Right lobe of liver (tissue), 6 donors: ENCODE data around the gene IL24. TPM values are rescaled to one million over a fixed set of nuclear protein-coding genes. Genes with fewer than 3 reads are reported as not detected.

Experiments
- ATAC-seq, 4 donors: fragments of 200-7000 bp; cut with Tn5 transposase; one replicate each; pipeline ENCODE4 v1.9.1; 2020; ENCODE audit warnings: mild to moderate bottlenecking in 4 of 4, moderate library complexity in 4 of 4
- DNase-seq, 3 donors: peaks; one replicate each; pipeline ENCODE4 v3.0.0-alpha.2; 2020
- H3K27ac ChIP-seq, 3 donors: fragments of 200-600 bp; one replicate each; pipeline ENCODE4 v1.8.0; 2022
- H3K27me3 ChIP-seq, 2 donors: fragments of 200-600 bp; one replicate each; pipeline ENCODE4 v1.8.0; 2022
- H3K36me3 ChIP-seq, 4 donors: fragments of 200-600 bp; sonication (generic) in 1 of 4; one replicate each; pipeline versions ENCODE4 v1.5.1 to v1.8.0; 2017 to 2022; ENCODE audit warnings: control low read depth in 1 of 4
- H3K4me1 ChIP-seq, 4 donors: fragments of 200-600 bp; sonication (generic) in 1 of 4; one replicate each; pipeline versions ENCODE4 v1.5.1 to v1.8.0; 2017 to 2022; ENCODE audit warnings: control low read depth in 1 of 4
- H3K4me3 ChIP-seq, 3 donors: fragments of 200-600 bp; one replicate each; pipeline ENCODE4 v1.8.0; 2022
- H3K9me3 ChIP-seq, 4 donors: fragments of 200-600 bp; sonication (generic) in 1 of 4; one replicate each; pipeline versions ENCODE4 v1.5.1 to v1.8.0; 2017 to 2022; ENCODE audit warnings: control low read depth in 1 of 4
- CTCF ChIP-seq, 4 donors: fragments of 200-600 bp in 3 of 4; fragments of 450-650 bp in 1 of 4; IDR thresholded peaks; one replicate each; pipeline versions ENCODE4 v1.5.1 to v1.8.0; 2016 to 2022; ENCODE audit warnings: antibody characterized with exemption in 4 of 4, mild to moderate bottlenecking in 2 of 4
- POLR2A ChIP-seq: fragments of 450-650 bp; IDR thresholded peaks from one replicate; pipeline ENCODE4 v1.6.1; 2017; ENCODE audit warnings: antibody characterized with exemption, mild to moderate bottlenecking
- WGBS: methylation state at CpG from one replicate; pipeline ENCODE4 v1.1.6; 2018; ENCODE audit warnings: low coverage, low lambda C conversion rate; ENCODE audit not compliant: insufficient coverage; ENCODE audit errors: missing lambda C conversion rate; 5-methylcytosine and 5-hydroxymethylcytosine counted together
- intact Hi-C, 2 donors: fragments of 100-400 bp; cut with DNase I; formaldehyde crosslinking; loops; one replicate each; pipeline versions ENCODE4 v1.11.2 to v1.14.1; 2022
- total RNA-seq, 6 experiments: library from RNA; depleted of rRNA in 2 of 6; stranded (reverse); fragments of >200 nt in 2 of 6; fragmentation: NEBNext Ultra II Directional in 3 of 6; extraction: Animal tissue kit (Norgen Biotek cat#: 25700) in 3 of 6; gene quantifications; one replicate each; pipeline versions ENCODE4 v1.1.0 to v1.2.4, GENCODE V29; 2016 to 2023
- donor health status: DM: no; HTN: yes; CAD: no.
- donor health status: DM: no; HTN: no; CAD: no.
- donor health status: DM: no; HTN: no; CAD: no.
- donor health status: DM: no; HTN: yes; CAD: no.
- donor health status: DM: no; HTN: yes; CAD: no.

IL24 gene
- total RNA-seq, 6 experiments from 2014 or later, result not detected

- intact Hi-C loops, result loop anchor here (5.0 kb wide), 2 partner anchors 35 to 40 kb away; partner anchors contain the start of gene FCAMR (in 1 of the 2)
- Histone ChIP-seq H3K27ac (no peak overlapping the region), H3K9me3 (no peaks in the 10 kb centered on the region), H3K27me3 (no peaks in the 10 kb centered on the region), H3K36me3 (peaks cover 0 to 5% (median 0%) of the 10 kb centered on the region in 4 donors), H3K4me3 (no peak overlapping the region), H3K4me1 (peaks cover 0 to 12% (median 4%) of the 10 kb centered on the region in 4 donors)
- 64% methylated on average over 4 of the region's 6 CpGs for WGBS
- ATAC-seq, result peak in 1 of 4 donors; percentile 9
- TF ChIP-seq POLR2A (no peak), CTCF (IDR thresholded peaks at IDR 0.05) (no peak)
- no peak for DNase-seq
Measured at GRCh38 chr1:206937425-206937824, 40.2 kb downstream of the IL24 start.

DNA sequence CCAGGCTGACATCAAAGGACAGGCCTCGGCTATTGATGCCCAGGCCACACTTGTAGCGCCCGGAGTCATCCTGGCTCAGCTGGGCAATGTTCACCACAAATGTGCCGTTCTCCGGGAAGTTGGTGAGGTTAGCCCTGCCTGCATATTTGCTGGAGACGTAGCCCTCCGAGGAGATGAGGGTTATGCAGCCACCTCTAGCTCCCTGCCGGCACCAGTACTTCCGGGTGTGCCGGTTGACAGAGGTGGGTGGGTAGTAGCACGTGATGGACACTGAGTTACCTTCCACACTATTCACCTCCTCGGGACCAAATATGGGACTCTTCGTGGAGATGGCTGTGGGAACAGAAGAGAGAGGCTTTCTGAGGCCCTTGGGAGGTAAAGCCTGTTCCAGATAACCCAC is 41.9 kb downstream of the IL24 start:
- H3K4me1 ChIP-seq, result peaks cover 0 to 15% (median 4%) of the 10 kb centered on the region in 4 donors
- intact Hi-C loops, result loop anchor here (5.0 kb wide), 2 partner anchors 33 to 38 kb away; partner anchors contain the start of gene FCAMR (in 1 of the 2)
- H3K27me3 ChIP-seq, result no peaks in the 10 kb centered on the region
- no peaks in the 10 kb centered on the region for H3K9me3 ChIP-seq
- TF ChIP-seq POLR2A (no peak), CTCF (IDR thresholded peaks at IDR 0.05) (no peak)
- ATAC-seq, result no peak
- H3K27ac ChIP-seq, result no peak overlapping the region
- no peak for DNase-seq
- H3K36me3 ChIP-seq, result peaks cover 0 to 5% (median 0%) of the 10 kb centered on the region in 4 donors
- 90% methylated on average over 3 of the region's 13 CpGs for WGBS
- H3K4me3 ChIP-seq, result no peak overlapping the region

DNA sequence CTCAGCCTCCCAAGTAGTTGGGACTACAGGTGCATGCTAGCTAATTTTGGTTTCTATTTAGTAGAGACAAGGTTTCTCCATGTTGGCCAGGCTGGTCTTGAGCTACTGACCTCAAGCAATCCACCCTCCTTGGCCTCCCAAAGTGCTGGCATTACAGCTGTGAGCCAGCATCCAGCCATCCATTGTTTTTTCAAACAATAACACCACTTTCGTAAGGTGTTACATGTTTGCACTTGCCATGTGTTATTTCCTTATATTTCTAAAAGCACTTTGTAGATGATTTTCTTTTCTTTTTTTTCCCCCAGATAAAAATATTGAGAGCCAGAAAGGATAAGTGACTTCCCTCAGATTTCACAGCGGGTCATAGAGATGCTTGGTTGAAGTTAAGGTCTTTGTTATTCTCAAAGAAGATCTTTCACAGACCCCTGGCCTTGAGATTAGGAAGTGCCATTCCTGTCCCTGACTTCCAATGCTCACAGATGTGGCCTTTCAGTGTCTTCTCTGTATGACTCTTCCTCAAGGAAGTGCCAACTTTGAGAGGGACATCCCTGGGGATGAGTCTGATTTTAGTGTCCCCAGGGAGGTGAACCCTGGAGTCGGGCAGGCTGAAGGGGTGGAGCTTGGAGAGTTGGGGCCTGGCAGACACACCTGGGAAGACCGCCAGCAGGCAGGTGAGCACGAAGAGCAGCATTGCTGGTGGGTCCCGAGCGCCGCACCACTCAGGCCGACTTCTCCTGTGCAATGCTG is 42.8 kb downstream of the IL24 start:
- Histone ChIP-seq H3K4me3 (no peak overlapping the region), H3K27ac (no peak overlapping the region), H3K27me3 (no peaks in the 10 kb centered on the region), H3K4me1 (peaks cover 0 to 22% (median 4%) of the 10 kb centered on the region in 4 donors), H3K9me3 (no peaks in the 10 kb centered on the region), H3K36me3 (peaks cover 0 to 5% (median 0%) of the 10 kb centered on the region in 4 donors)
- WGBS, result 69% methylated on average over 5 of the region's 9 CpGs
- ATAC-seq (no peak), DNase-seq (no peak)
- TF ChIP-seq POLR2A (no peak), CTCF (IDR thresholded peaks at IDR 0.05) (no peak)
- intact Hi-C loops, result loop anchor here (5.0 kb wide), 2 partner anchors 32 to 37 kb away; partner anchors contain the start of gene FCAMR (in 1 of the 2)

DNA sequence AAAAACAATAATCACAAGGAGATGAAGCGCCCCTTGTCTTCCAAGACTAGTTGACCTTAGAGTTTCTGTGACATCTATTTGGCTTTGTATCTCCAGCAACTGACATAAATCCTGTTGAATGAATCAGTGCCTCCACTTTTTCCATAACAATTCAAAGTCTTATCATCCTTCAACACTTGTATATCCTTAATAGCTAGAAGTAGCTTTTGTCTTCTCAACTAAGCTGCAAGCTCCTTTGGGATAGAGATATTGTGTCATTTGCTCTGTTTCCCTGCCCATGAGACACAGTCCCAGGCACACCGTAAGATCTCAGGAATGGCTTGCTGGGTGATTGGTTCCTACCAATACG is 43.3 kb downstream of the IL24 start:
- intact Hi-C loops, result no loop called here
- Histone ChIP-seq H3K4me3 (no peak overlapping the region), H3K27ac (no peak overlapping the region), H3K9me3 (no peaks in the 10 kb centered on the region), H3K4me1 (peaks cover 0 to 28% (median 7%) of the 10 kb centered on the region in 4 donors), H3K27me3 (no peaks in the 10 kb centered on the region), H3K36me3 (peaks cover 0 to 5% (median 0%) of the 10 kb centered on the region in 4 donors)
- ATAC-seq, result no peak
- no peak for TF ChIP-seq CTCF (IDR thresholded peaks at IDR 0.05)
- no peak for TF ChIP-seq POLR2A
- no peak for DNase-seq
- WGBS, result 100% methylated on average over 2 of the region's 3 CpGs
